ENCODE measurements around the gene SHROOM2. TPM values are rescaled to one million over a fixed set of nuclear protein-coding genes. Genes with fewer than 3 reads are reported as not detected.
A peak's percentile ranks its signal among the peaks of the same experiment; 100 is the strongest.

Gene SHROOM2
- total and polyA plus RNA-seq, 8 donors = 5.6 to 15.0 (median 13.7) TPM

DNA sequence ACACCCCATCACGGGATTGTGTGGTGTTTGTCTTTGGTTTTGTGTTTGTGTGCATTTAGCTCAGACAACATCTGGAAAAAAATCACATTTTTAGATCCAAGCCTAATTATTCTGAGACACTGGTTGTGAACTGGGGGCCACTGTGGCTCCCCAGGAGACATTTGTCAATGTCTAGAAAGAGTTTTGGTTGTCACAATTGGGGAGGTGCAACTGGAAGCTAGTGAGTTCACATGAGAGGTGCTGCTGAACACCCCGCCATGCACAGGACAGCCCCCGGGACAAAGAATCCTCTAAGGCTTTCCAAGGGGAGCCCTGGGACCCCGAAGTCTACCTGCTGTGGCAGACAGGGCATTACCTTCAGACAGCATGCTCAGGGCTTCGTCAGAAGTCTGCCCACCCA, 47.1 kb upstream of the SHROOM2 start:
- Histone ChIP-seq H3K4me1 (no peaks in the 10 kb centered on the region), H3K27me3 (no peaks in the 10 kb centered on the region), H3K4me3 (no peak overlapping the region), H3K27ac (no peak overlapping the region), H3K36me3 (no peaks in the 10 kb centered on the region), H3K9me3 (no peaks in the 10 kb centered on the region)
- TF ChIP-seq, protein P1, sequence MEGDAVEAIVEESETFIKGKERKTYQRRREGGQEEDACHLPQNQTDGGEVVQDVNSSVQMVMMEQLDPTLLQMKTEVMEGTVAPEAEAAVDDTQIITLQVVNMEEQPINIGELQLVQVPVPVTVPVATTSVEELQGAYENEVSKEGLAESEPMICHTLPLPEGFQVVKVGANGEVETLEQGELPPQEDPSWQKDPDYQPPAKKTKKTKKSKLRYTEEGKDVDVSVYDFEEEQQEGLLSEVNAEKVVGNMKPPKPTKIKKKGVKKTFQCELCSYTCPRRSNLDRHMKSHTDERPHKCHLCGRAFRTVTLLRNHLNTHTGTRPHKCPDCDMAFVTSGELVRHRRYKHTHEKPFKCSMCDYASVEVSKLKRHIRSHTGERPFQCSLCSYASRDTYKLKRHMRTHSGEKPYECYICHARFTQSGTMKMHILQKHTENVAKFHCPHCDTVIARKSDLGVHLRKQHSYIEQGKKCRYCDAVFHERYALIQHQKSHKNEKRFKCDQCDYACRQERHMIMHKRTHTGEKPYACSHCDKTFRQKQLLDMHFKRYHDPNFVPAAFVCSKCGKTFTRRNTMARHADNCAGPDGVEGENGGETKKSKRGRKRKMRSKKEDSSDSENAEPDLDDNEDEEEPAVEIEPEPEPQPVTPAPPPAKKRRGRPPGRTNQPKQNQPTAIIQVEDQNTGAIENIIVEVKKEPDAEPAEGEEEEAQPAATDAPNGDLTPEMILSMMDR (IDR thresholded peaks at IDR 0.05) = no peak
- DNase-seq (no peak), ATAC-seq (no peak)
- intact Hi-C loops (cut with DNase I) = no loop called here

DNA sequence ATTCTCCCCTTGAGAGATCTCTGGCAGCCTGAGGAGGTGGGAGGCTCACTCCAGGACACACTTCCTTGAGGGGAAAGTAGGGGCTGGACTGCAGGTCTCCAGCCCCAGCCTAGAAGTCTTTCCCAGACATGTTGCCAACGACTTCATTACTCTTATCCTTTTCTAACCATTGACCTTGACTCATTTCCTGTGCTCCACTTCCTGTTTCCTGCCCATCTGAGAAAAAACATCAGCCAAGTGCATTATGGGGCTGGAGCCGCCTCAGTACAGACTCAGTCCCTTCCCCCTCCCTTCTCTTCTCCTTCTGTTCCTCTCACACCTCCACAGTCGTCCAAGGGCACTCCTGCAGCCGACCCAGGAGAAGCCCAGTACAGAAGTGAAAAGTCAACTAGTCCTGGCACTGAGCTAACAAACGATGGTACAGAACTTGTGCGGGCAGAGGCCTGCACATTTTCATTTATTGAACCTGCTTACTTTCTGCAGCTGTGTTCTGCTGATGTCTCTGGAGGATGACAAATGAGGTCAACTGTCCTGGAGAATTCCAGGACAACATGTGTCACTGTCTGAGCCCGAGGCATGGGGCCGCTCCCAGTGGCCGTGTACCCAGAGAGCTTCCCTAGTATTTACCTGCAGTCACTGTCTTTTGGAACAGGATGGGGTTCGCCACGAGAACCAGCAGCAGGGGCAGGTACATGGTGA, 40.7 kb upstream of the SHROOM2 start:
- Histone ChIP-seq H3K36me3 (no peaks in the 10 kb centered on the region), H3K27me3 (no peaks in the 10 kb centered on the region), H3K4me1 (no peaks in the 10 kb centered on the region), H3K9me3 (no peaks in the 10 kb centered on the region), H3K4me3 (no peak overlapping the region), H3K27ac (peak overlapping the region; percentile 8 to 28)
- intact Hi-C loops (cut with DNase I) = no loop called here
- no peak for DNase-seq
- ATAC-seq = peak; percentile 19
- TF ChIP-seq, protein P1 (IDR thresholded peaks at IDR 0.05) = no peak

DNA sequence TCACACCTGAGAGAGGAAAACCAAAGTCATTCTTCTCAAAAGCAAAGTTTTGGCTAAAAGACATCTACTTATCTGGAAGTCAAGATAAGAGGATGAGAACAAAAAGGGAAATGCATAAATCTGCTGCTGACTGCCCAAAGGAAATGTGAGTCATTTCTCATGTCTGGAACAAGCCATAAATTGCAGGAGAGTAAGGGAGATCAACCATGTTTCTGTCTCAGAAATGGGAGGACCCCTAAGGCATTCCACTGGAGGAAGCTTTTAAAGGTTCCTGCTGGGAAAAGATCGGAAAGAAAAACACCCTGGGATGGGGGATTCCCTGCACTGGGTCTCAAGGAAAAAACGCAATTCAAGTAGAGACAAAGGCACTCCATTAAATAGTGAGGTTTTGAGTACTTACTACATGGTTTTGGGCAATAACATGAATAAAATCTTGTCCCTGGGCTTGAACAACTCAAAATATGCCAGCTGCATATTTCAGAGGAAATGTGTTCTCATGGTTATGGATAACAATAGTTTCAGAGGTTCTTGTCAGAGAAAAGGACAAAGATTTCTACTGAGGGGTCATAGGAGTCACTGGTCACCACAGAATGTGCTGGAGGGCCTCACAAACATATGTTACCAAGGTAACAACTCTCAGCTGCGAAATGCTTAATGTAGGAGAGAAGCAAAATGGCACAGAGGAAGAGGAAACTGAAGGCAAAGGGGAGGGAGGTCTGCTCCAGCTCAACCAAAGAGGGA, 39.9 kb upstream of the SHROOM2 start:
- TF ChIP-seq, protein P1 (IDR thresholded peaks at IDR 0.05) = no peak
- intact Hi-C loops (cut with DNase I) = no loop called here
- DNase-seq = no peak

DNA sequence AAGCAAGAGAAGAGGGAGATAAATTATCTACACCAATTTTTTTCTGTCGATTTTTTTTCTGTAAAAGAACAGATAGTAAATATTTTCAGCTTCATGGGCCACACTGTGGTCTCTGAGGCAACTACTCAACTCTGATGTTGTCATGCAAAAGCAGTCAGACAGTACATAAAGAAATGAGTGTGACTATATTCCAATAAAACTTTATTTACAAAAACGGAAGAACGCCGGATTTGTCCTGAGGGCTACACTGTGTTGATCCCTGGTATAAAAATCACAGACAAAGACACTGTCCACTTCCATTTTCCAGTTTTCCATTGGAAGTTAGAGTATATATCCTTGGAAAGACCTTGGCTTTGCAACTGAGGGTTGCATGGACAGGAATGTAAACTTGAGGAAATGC, 38.6 kb upstream of the SHROOM2 start:
- Histone ChIP-seq H3K36me3 (no peaks in the 10 kb centered on the region), H3K27ac (no peak overlapping the region), H3K4me3 (no peak overlapping the region), H3K9me3 (no peaks in the 10 kb centered on the region), H3K27me3 (no peaks in the 10 kb centered on the region), H3K4me1 (no peaks in the 10 kb centered on the region)
- intact Hi-C loops (cut with DNase I) = no loop called here
- DNase-seq = no peak
- TF ChIP-seq, protein P1 (IDR thresholded peaks at IDR 0.05) = no peak
- ATAC-seq = no peak

More for the DNA sequence above, 39.9 kb upstream of the SHROOM2 start:
- no peaks in the 10 kb centered on the region for H3K4me1 ChIP-seq
- H3K4me3 ChIP-seq = no peak overlapping the region
- peak overlapping the region in 1 of 2 donors; percentile 53 for H3K27ac ChIP-seq
- H3K27me3 ChIP-seq = no peaks in the 10 kb centered on the region
- ATAC-seq = peak; percentile 35
- no peaks in the 10 kb centered on the region for H3K9me3 ChIP-seq
- H3K36me3 ChIP-seq = no peaks in the 10 kb centered on the region

DNA sequence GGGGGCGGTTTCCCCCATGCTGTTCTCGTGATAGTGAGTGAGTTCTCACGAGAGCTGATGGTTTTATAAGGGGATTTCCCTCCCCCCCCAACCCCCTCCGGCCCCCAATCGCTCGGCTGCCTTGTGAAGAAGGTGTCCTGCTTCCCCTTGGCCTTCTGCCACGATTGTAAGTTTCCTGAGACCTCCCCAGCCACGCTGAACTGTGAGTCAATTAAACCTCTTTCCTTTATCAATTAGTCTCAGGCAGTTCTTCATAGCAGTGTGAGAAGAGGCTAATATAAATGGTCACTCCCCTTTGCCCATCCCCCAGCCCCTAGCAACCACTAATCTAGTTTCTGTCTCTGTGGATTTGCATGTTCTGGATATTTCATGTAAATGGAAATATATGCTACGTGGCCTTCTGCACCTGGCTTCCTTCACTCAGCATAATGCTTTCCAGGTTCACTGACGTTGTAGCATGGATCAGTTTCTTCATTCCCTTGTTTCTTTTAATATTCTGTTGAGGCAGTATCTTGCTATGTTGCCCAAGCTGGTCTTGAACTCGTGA, 37.0 kb upstream of the SHROOM2 start:
- DNase-seq = no peak
- Histone ChIP-seq H3K4me3 (no peak overlapping the region), H3K4me1 (no peaks in the 10 kb centered on the region), H3K9me3 (no peaks in the 10 kb centered on the region), H3K27ac (no peak overlapping the region), H3K36me3 (no peaks in the 10 kb centered on the region), H3K27me3 (no peaks in the 10 kb centered on the region)
- no peak for ATAC-seq
- TF ChIP-seq, protein P1 (IDR thresholded peaks at IDR 0.05) = no peak
- intact Hi-C loops (cut with DNase I) = no loop called here
